HepG2 (cell line): ENCODE measurements around the gene COL10A1. TPM values are rescaled to one million over a fixed set of nuclear protein-coding genes. Genes with fewer than 3 reads are reported as not detected.

Source experiments
- ATAC-seq: fragments of 200-7000 bp; cut with Tn5 transposase; 3 replicates; pipeline ENCODE4 v1.9.1; 2020; ENCODE audit warnings: mild to moderate bottlenecking, moderate library complexity
- BruUV-seq: library from RNA; stranded (reverse); fragments of 400-500 nt; replicated peaks from 2 replicates; lab custom pipeline; 2021; lab: Mats Ljungman, UMichigan
- CTCF ChIA-PET: fragments of 300-600 bp; formaldehyde crosslinking; extraction: SDS; loops from one replicate; lab custom pipeline; 2021; ENCODE audit warnings: low total read pairs, inconsistent platforms, low intra/inter-chr PET ratio; lab: Yijun Ruan, JAX
- POLR2A ChIA-PET: fragments of 350-600 bp; sonication (Branson Sonifier 250); formaldehyde crosslinking; loops from one replicate; lab custom pipeline; 2020; ENCODE audit warnings: antibody characterized with exemption, inconsistent platforms; lab: Yijun Ruan, JAX
- DNase-seq: peaks from one replicate; pipeline ENCODE4 v3.0.0-alpha.2; 2015; ENCODE audit warnings: low spot score
- FAIRE-seq: peaks from 3 replicates; lab custom pipeline; 2011; peaks lifted over from hg19 to GRCh38; lab: Jason Lieb, UNC
- H2AFZ ChIP-seq: one replicate; pipeline ENCODE4 v1.6.1; 2011; ENCODE audit warnings: low read length, inconsistent platforms
- H3K27ac ChIP-seq: fragments of 300-600 bp; 3 replicates; pipeline ENCODE4 v1.8.0; 2011; ENCODE audit warnings: mixed run types, mild to moderate bottlenecking, mixed read lengths, low read length, inconsistent platforms; ENCODE audit not compliant: insufficient read depth; ENCODE audit errors: extremely low read length
- H3K27me3 ChIP-seq, 2 experiments: fragments of 200-600 bp in 1 of 2; 2 replicates in 1 of 2; 3 replicates in 1 of 2; pipeline versions ENCODE4 v1.6.0 to v1.8.0; 2011; ENCODE audit warnings: low read length in 2 of 2, mild to moderate bottlenecking in 2 of 2, moderate library complexity in 2 of 2, inconsistent platforms in 1 of 2; ENCODE audit not compliant: insufficient read depth in 2 of 2, control insufficient read depth in 1 of 2
- H3K36me3 ChIP-seq, 2 experiments: fragments of 200-600 bp in 1 of 2; replicated peaks in 1 of 2; 2 replicates in 1 of 2; 3 replicates in 1 of 2; pipeline versions ENCODE4 v1.5.1 to v1.8.0; 2011; ENCODE audit warnings: low read length in 2 of 2, inconsistent platforms in 1 of 2; ENCODE audit not compliant: insufficient read depth in 2 of 2, control insufficient read depth in 1 of 2
- H3K4me1 ChIP-seq: 2 replicates; pipeline ENCODE4 v1.5.1; 2012; ENCODE audit warnings: low read length, inconsistent platforms; ENCODE audit not compliant: insufficient read depth
- H3K4me2 ChIP-seq: 2 replicates; pipeline ENCODE4 v1.6.0; 2011; ENCODE audit warnings: low read depth, low read length, inconsistent platforms
- H3K4me3 ChIP-seq, 3 experiments: fragments of 200-600 bp in 1 of 3; sonication (generic), shearing (Covaris generic) in 1 of 3; replicated peaks in 1 of 3; 2 replicates each; pipeline ENCODE4 v1.5.1; 2011 to 2016; ENCODE audit warnings: low read length in 3 of 3, inconsistent platforms in 2 of 3, low read depth in 2 of 3, mild to moderate bottlenecking in 2 of 3, control low read depth in 1 of 3, mixed read lengths in 1 of 3; ENCODE audit not compliant: insufficient read depth in 1 of 3
- H3K79me2 ChIP-seq: one replicate; pipeline ENCODE4 v1.6.1; 2011; ENCODE audit warnings: low read length, inconsistent platforms; ENCODE audit not compliant: insufficient read depth
- H3K9ac ChIP-seq: 2 replicates; pipeline ENCODE4 v1.6.0; 2011; ENCODE audit warnings: mild to moderate bottlenecking, low read depth, low read length, inconsistent platforms; ENCODE audit not compliant: insufficient read depth
- H3K9me3 ChIP-seq: 2 replicates; pipeline ENCODE4 v1.5.1; 2012; ENCODE audit warnings: mild to moderate bottlenecking, low read length
- H4K20me1 ChIP-seq: 2 replicates; pipeline ENCODE4 v1.6.0; 2011; ENCODE audit warnings: inconsistent platforms, mild to moderate bottlenecking, low read length, moderate library complexity; ENCODE audit not compliant: insufficient read depth
- CBX2 ChIP-seq, 2 experiments: fragments of 200-600 bp in 1 of 2; sonication (generic); formaldehyde crosslinking in 1 of 2; IDR thresholded peaks; 2 replicates each; pipeline versions ENCODE4 v1.7.0 to v1.8.1; 2018 to 2022; ENCODE audit warnings: low read depth in 2 of 2, low read length in 1 of 2, mild to moderate bottlenecking in 1 of 2, missing genetic modification reagents in 1 of 2
- CREM ChIP-seq, 2 experiments: sonication (generic) in 1 of 2; formaldehyde crosslinking in 1 of 2; IDR thresholded peaks; 2 replicates each; pipeline versions ENCODE4 v1.4.0 to v1.6.1; 2016 to 2020; ENCODE audit warnings: antibody characterized with exemption in 1 of 2, mild to moderate bottlenecking in 1 of 2, missing genetic modification reagents in 1 of 2
- EP300 ChIP-seq, 3 experiments: sonication (generic) in 1 of 3; formaldehyde crosslinking in 1 of 3; IDR thresholded peaks; 2 replicates each; pipeline versions ENCODE4 v1.5.1 to v1.6.1; 2011 to 2020; ENCODE audit warnings: low read depth in 2 of 3, low read length in 2 of 3, borderline replicate concordance in 1 of 3, improper control_type of control experiment in 1 of 3, mild to moderate bottlenecking in 1 of 3, missing genetic modification reagents in 1 of 3, moderate library complexity in 1 of 3
- HNRNPH1 ChIP-seq: fragments of 200-400 bp; formaldehyde crosslinking; optimal IDR thresholded peaks from 2 replicates; pipeline ENCODE3; 2017; ENCODE audit warnings: mild to moderate bottlenecking, low read depth, low read length
- KLF16 ChIP-seq, 2 experiments: sonication (generic) in 1 of 2; formaldehyde crosslinking in 1 of 2; IDR thresholded peaks; 2 replicates each; pipeline versions ENCODE4 v1.6.1 to v1.8.0; 2016 to 2023; ENCODE audit warnings: missing genetic modification reagents in 2 of 2, missing compliant biosample characterization in 1 of 2
- NFKB2 ChIP-seq: sonication (generic); formaldehyde crosslinking; IDR thresholded peaks from 2 replicates; pipeline ENCODE4 v1.4.0; 2020; ENCODE audit warnings: missing genetic modification reagents, borderline replicate concordance
- NR2C2 ChIP-seq: sonication (generic); formaldehyde crosslinking; IDR thresholded peaks from 2 replicates; pipeline ENCODE4 v1.4.0; 2020; ENCODE audit warnings: missing genetic modification reagents, mild to moderate bottlenecking, moderate library complexity, borderline replicate concordance
- SOX13 ChIP-seq, 3 experiments: fragments of 450-650 bp in 1 of 3; sonication (generic) in 1 of 3; formaldehyde crosslinking in 1 of 3; IDR thresholded peaks in 2 of 3; conservative IDR thresholded peaks in 1 of 3; 2 replicates each; pipeline versions ENCODE4 v1.5.0 to v1.6.1; 2016 to 2020; ENCODE audit warnings: antibody characterized with exemption in 1 of 3, mild to moderate bottlenecking in 1 of 3, missing compliant biosample characterization in 1 of 3, missing genetic modification reagents in 1 of 3, moderate library complexity in 1 of 3
- TCF7 ChIP-seq: sonication (generic); IDR thresholded peaks from 2 replicates; pipeline ENCODE4 v1.6.1; 2016; ENCODE audit warnings: antibody characterized with exemption, low read depth
- ZMYM4 ChIP-seq: sonication (generic); formaldehyde crosslinking; IDR thresholded peaks from 2 replicates; pipeline ENCODE4 v1.8.1; 2023; ENCODE audit warnings: mild to moderate bottlenecking, missing genetic modification reagents
- ZNF34 ChIP-seq: sonication (generic); formaldehyde crosslinking; IDR thresholded peaks from 2 replicates; pipeline ENCODE4 v1.4.0; 2020; ENCODE audit warnings: mild to moderate bottlenecking, missing genetic modification reagents, borderline replicate concordance
- ZNF501 ChIP-seq: sonication (generic); formaldehyde crosslinking; IDR thresholded peaks from 2 replicates; pipeline ENCODE4 v1.5.1; 2020; ENCODE audit warnings: mild to moderate bottlenecking, moderate library complexity, missing genetic modification reagents
- ZNF644 ChIP-seq: IDR thresholded peaks from 2 replicates; pipeline ENCODE4 v1.6.1; 2016; ENCODE audit warnings: low read depth
- ZNF709 ChIP-seq: sonication (generic); formaldehyde crosslinking; IDR thresholded peaks from 2 replicates; pipeline ENCODE4 v1.5.0; 2020; ENCODE audit warnings: mild to moderate bottlenecking, missing genetic modification reagents
- ZNF790 ChIP-seq: sonication (generic); formaldehyde crosslinking; IDR thresholded peaks from 2 replicates; pipeline ENCODE4 v1.8.0; 2022; ENCODE audit warnings: missing genetic modification reagents, mild to moderate bottlenecking, borderline replicate concordance
- WGBS: methylation state at CpG from one replicate; pipeline ENCODE4 v1.1.6; 2017; ENCODE audit warnings: low lambda C conversion rate; 5-methylcytosine and 5-hydroxymethylcytosine counted together
- in situ Hi-C: cut with HindIII; loops from 2 replicates; pipeline ENCODE4 v1.10.0; 2017; ENCODE audit warnings: low pct_unique_long_range_greater_than_20kb; ENCODE audit not compliant: extremely low pct_ligation_motif_present
- intact Hi-C: fragments of 100-400 bp; cut with micrococcal nuclease; formaldehyde crosslinking; loops from one replicate; pipeline ENCODE4 v1.10.0; 2022; ENCODE audit not compliant: unreplicated experiment
- polyA plus RNA-seq, 8 experiments: library from polyadenylated mRNA; depleted of rRNA in 3 of 8; stranded (reverse) in 7 of 8; unstranded in 1 of 8; fragments of >200 nt; fragmentation: Illumina TruSeq in 4 of 8; extraction: Trizol in 4 of 8; gene quantifications; 2 replicates each; pipeline versions ENCODE4 v1.2.1 to v1.2.3, GENCODE V29; 2011 to 2016; ENCODE audit warnings: low read depth in 4 of 8, missing spikeins in 1 of 8, mixed read lengths in 1 of 8; ENCODE audit not compliant: insufficient read depth in 1 of 8
- total RNA-seq, 5 experiments: library from RNA; depleted of rRNA; stranded (reverse); fragments of >200 nt; fragmentation: Illumina TruSeq; extraction: Trizol; gene quantifications; 2 replicates each; pipeline ENCODE4 v1.2.3, GENCODE V29; 2016; ENCODE audit warnings: low read depth in 1 of 5
- TF ChIP-seq, protein P1 (sequence below), 2 experiments: fragments of 450-650 bp in 1 of 2; sonication (generic) in 1 of 2; formaldehyde crosslinking; IDR thresholded peaks; 2 replicates each; pipeline versions ENCODE4 v1.5.0 to v1.8.0; 2020 to 2022; ENCODE audit warnings: mild to moderate bottlenecking in 1 of 2, missing genetic modification reagents in 1 of 2
- TF ChIP-seq, protein P2 (sequence below): sonication (generic); formaldehyde crosslinking; IDR thresholded peaks from 2 replicates; pipeline ENCODE4 v1.4.0; 2020; ENCODE audit warnings: mild to moderate bottlenecking, low read depth, missing genetic modification reagents

COL10A1 gene
- total and polyA plus RNA-seq, 2 of the 13 experiments (the other 11 are each of a cell fraction or from before 2014, with no cell fraction given), result 0.07 TPM; not detected in 1

DNA sequence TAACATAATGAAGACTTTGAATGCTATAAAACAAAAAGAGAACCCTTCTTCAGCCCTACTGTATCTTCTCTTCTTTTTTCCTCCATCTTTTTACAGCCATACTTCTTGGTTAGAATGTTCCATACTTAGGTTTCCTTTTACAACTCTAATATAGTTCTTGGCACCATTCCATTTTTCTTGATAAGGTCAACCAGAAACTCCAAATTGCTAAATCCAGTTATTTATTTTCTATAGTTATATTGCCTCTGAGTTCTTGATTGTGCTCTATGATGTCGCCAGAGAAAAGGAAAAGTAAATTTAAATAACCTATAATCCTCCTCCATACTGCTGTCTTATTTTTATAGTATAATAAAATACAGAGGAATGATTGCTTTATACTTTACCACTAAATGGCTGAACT lies 26.7 kb upstream of the COL10A1 start (continued):
- no peak for TF ChIP-seq NR2C2
- no peak for TF ChIP-seq NFKB2 (CRISPR knock-in tag)
- TF ChIP-seq CBX2 (IDR thresholded peaks at IDR 0.05; ENCODE audit: low read depth, low read length), result no peak
- TF ChIP-seq CBX2 (CRISPR knock-in tag; IDR thresholded peaks at IDR 0.05; ENCODE audit: low read depth), result no peak
- no peak for TF ChIP-seq KLF16 (CRISPR knock-in tag; IDR thresholded peaks at IDR 0.05)
- TF ChIP-seq ZNF34, result no peak
- TF ChIP-seq, all 625 proteins: peak for 0

DNA sequence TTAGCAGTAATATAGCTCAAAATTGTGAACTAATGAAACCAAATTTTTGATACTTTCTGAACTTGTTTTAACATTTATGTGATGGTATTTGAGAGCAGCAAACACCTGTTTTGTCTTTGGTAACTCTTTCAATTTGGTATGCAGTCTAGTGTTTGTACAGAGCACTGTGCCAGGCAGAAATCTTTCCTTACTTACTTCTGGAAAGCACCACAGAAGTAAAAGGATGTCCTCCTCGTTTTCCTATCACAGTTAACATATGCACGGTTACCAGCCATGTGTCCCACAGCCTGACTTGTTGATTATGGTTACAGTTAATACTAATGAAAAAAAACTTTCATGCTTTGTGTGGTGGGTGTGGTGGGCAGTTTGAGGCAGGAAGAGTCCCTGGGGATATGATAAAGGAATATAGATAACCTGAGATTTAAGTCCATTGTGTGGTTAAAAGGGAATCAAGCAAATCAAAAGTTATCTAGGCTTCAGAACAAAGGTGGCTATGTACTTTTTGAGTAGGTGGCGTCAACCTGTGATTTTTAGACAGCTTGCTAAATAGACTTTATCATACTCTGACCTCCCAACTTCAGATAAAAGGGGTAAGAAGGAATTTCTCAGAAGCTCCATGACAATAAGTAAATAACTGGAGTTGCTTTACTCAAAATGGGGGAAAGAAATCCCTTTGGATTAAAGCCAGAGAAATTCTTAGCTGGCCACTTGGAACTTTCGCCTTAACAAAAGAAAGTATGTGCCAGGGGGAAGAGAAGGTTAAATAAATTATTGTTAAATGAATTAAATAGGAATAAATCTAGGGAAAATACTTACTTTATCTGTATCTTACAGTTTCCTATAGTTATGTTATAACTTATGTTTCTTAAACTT lies 20.1 kb upstream of the COL10A1 start:
- H2AFZ ChIP-seq, result no peak overlapping the region
- 64% methylated on average over 4 of the region's 4 CpGs for WGBS
- ChIA-PET CTCF (no interaction called here), POLR2A (no interaction called here)
- H3K27me3 ChIP-seq, result no peaks in the 10 kb centered on the region
- no peak overlapping the region for H3K9ac ChIP-seq
- BruUV-seq, result no TSS peak
- in situ Hi-C loops, result no loop called here
- DNase-seq, result peak; percentile 81
- peak; percentile 74 for FAIRE-seq
- no peak overlapping the region for H3K4me3 ChIP-seq
- no peaks in the 10 kb centered on the region for H3K9me3 ChIP-seq
- no peak for ATAC-seq
- no peaks in the 10 kb centered on the region for H3K36me3 ChIP-seq
- H3K27ac ChIP-seq, result peak overlapping the region; percentile 6
- intact Hi-C loops, result no loop called here
- no peaks in the 10 kb centered on the region for H4K20me1 ChIP-seq
- no peaks in the 10 kb centered on the region for H3K79me2 ChIP-seq
- peaks cover 24% of the 10 kb centered on the region for H3K4me1 ChIP-seq
- no peak overlapping the region for H3K4me2 ChIP-seq
- no peak for TF ChIP-seq ZNF644
- TF ChIP-seq HNRNPH1, result no peak
- peak in 1 of 2 experiments; percentile 60; a peak in 1 of 4 replicates for TF ChIP-seq EP300 (IDR thresholded peaks at IDR 0.05; ENCODE audit: low read depth in 2 of 2, low read length in 2 of 2)
- TF ChIP-seq EP300 (CRISPR knock-in tag; IDR thresholded peaks at IDR 0.05; ENCODE audit: borderline replicate concordance), result peak; percentile 46; the same call in 1 of the 2 replicates
- no peak for TF ChIP-seq ZNF501 (CRISPR knock-in tag)
- no peak for TF ChIP-seq ZNF709 (CRISPR knock-in tag)
- no peak for TF ChIP-seq SOX13 (IDR thresholded peaks at IDR 0.05)
- TF ChIP-seq SOX13 (CRISPR knock-in tag; conservative IDR thresholded peaks at IDR 0.05 in 1 of 2, IDR thresholded peaks at IDR 0.05 in 1 of 2), result peak in 1 of 2 experiments; percentile 54; a peak in 2 of 4 replicates
- TF ChIP-seq, protein P1, sequence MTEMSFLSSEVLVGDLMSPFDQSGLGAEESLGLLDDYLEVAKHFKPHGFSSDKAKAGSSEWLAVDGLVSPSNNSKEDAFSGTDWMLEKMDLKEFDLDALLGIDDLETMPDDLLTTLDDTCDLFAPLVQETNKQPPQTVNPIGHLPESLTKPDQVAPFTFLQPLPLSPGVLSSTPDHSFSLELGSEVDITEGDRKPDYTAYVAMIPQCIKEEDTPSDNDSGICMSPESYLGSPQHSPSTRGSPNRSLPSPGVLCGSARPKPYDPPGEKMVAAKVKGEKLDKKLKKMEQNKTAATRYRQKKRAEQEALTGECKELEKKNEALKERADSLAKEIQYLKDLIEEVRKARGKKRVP (CRISPR knock-in tag; IDR thresholded peaks at IDR 0.05), result no peak
- TF ChIP-seq, protein P2, sequence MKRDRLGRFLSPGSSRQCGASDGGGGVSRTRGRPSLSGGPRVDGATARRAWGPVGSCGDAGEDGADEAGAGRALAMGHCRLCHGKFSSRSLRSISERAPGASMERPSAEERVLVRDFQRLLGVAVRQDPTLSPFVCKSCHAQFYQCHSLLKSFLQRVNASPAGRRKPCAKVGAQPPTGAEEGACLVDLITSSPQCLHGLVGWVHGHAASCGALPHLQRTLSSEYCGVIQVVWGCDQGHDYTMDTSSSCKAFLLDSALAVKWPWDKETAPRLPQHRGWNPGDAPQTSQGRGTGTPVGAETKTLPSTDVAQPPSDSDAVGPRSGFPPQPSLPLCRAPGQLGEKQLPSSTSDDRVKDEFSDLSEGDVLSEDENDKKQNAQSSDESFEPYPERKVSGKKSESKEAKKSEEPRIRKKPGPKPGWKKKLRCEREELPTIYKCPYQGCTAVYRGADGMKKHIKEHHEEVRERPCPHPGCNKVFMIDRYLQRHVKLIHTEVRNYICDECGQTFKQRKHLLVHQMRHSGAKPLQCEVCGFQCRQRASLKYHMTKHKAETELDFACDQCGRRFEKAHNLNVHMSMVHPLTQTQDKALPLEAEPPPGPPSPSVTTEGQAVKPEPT (CRISPR knock-in tag), result no peak
- TF ChIP-seq TCF7, result peak; percentile 40
- no peak for TF ChIP-seq ZNF790 (CRISPR knock-in tag)
- TF ChIP-seq CREM (IDR thresholded peaks at IDR 0.05), result peak; percentile 43; the same call in 1 of the 2 replicates
- TF ChIP-seq CREM (CRISPR knock-in tag; IDR thresholded peaks at IDR 0.05), result no peak
- TF ChIP-seq ZMYM4 (CRISPR knock-in tag), result no peak
